Neuron (in vitro differentiated cells): ENCODE results near the gene ASIC5.

Experiments
- H2AFZ ChIP-seq: one replicate; pipeline ENCODE4 v1.6.1; 2013; ENCODE audit warnings: low read depth, mild to moderate bottlenecking, inconsistent platforms, low read length, moderate library complexity
- H3K27me3 ChIP-seq: one replicate; pipeline ENCODE4 v1.6.1; 2013; ENCODE audit warnings: low read length; ENCODE audit not compliant: insufficient read depth
- H3K36me3 ChIP-seq: one replicate; pipeline ENCODE4 v1.6.1; 2013; ENCODE audit warnings: low read length; ENCODE audit not compliant: insufficient read depth
- H3K4me1 ChIP-seq: one replicate; pipeline ENCODE4 v1.6.1; 2013; ENCODE audit warnings: low read length; ENCODE audit not compliant: insufficient read depth
- H3K4me3 ChIP-seq: 2 replicates; pipeline ENCODE4 v1.5.1; 2013; ENCODE audit warnings: mild to moderate bottlenecking, low read length, moderate library complexity
- H3K9me3 ChIP-seq: one replicate; pipeline ENCODE4 v1.6.1; 2013; ENCODE audit warnings: low read length

The ASIC5 gene

GRCh38 chr4:155854582-155855226, 11.4 kb downstream of the ASIC5 start:
- Histone ChIP-seq H3K4me3 (no peak overlapping the region), H3K36me3 (no peaks in the 10 kb centered on the region), H2AFZ (no peak overlapping the region), H3K9me3 (no peaks in the 10 kb centered on the region), H3K4me1 (no peaks in the 10 kb centered on the region), H3K27me3 (no peaks in the 10 kb centered on the region)

- no peaks in the 10 kb centered on the region for H3K4me1 ChIP-seq
- H3K36me3 ChIP-seq: no peaks in the 10 kb centered on the region
- no peaks in the 10 kb centered on the region for H3K9me3 ChIP-seq
- H2AFZ ChIP-seq: no peak overlapping the region
- no peaks in the 10 kb centered on the region for H3K27me3 ChIP-seq
- H3K4me3 ChIP-seq: no peak overlapping the region
Measured at GRCh38 chr4:155853189-155853588, 12.9 kb downstream of the ASIC5 start.

- H3K27me3 ChIP-seq: no peaks in the 10 kb centered on the region
- no peak overlapping the region for H3K4me3 ChIP-seq
- H3K36me3 ChIP-seq: no peaks in the 10 kb centered on the region
- H2AFZ ChIP-seq: no peak overlapping the region
- H3K4me1 ChIP-seq: no peaks in the 10 kb centered on the region
- H3K9me3 ChIP-seq: no peaks in the 10 kb centered on the region
Measured at GRCh38 chr4:155849042-155849441, 17.0 kb downstream of the ASIC5 start.

- no peaks in the 10 kb centered on the region for H3K4me1 ChIP-seq
- H3K4me3 ChIP-seq: no peak overlapping the region
- no peaks in the 10 kb centered on the region for H3K27me3 ChIP-seq
- H3K36me3 ChIP-seq: no peaks in the 10 kb centered on the region
- no peak overlapping the region for H2AFZ ChIP-seq
- H3K9me3 ChIP-seq: no peaks in the 10 kb centered on the region
Measured at GRCh38 chr4:155846929-155847328, 19.1 kb downstream of the ASIC5 start.

GRCh38 chr4:155842080-155842479, 24.0 kb downstream of the ASIC5 start:
- Histone ChIP-seq H3K27me3 (no peaks in the 10 kb centered on the region), H3K4me1 (no peaks in the 10 kb centered on the region), H3K4me3 (no peak overlapping the region), H2AFZ (no peak overlapping the region), H3K9me3 (no peaks in the 10 kb centered on the region), H3K36me3 (no peaks in the 10 kb centered on the region)

GRCh38 chr4:155837203-155837796, 28.8 kb downstream of the ASIC5 start:
- Histone ChIP-seq H3K9me3 (no peaks in the 10 kb centered on the region), H3K4me1 (no peaks in the 10 kb centered on the region), H3K4me3 (no peak overlapping the region), H3K27me3 (no peaks in the 10 kb centered on the region), H2AFZ (no peak overlapping the region), H3K36me3 (no peaks in the 10 kb centered on the region)

- Histone ChIP-seq H3K9me3 (no peaks in the 10 kb centered on the region), H2AFZ (no peak overlapping the region), H3K36me3 (no peaks in the 10 kb centered on the region), H3K27me3 (no peaks in the 10 kb centered on the region), H3K4me1 (no peaks in the 10 kb centered on the region), H3K4me3 (no peak overlapping the region)
Measured at GRCh38 chr4:155832664-155833063, 33.4 kb downstream of the ASIC5 start.

GRCh38 chr4:155828628-155829027, 37.4 kb downstream of the ASIC5 start:
- no peak overlapping the region for H3K4me3 ChIP-seq
- H3K4me1 ChIP-seq: no peaks in the 10 kb centered on the region
- H2AFZ ChIP-seq: no peak overlapping the region
- no peaks in the 10 kb centered on the region for H3K9me3 ChIP-seq
- H3K36me3 ChIP-seq: no peaks in the 10 kb centered on the region
- no peaks in the 10 kb centered on the region for H3K27me3 ChIP-seq

- Histone ChIP-seq H3K9me3 (no peaks in the 10 kb centered on the region), H3K36me3 (no peaks in the 10 kb centered on the region), H2AFZ (no peak overlapping the region), H3K27me3 (no peaks in the 10 kb centered on the region), H3K4me1 (no peaks in the 10 kb centered on the region), H3K4me3 (no peak overlapping the region)
Measured at GRCh38 chr4:155822572-155822971, 43.5 kb downstream of the ASIC5 start.

GRCh38 chr4:155820887-155821518, 45.1 kb downstream of the ASIC5 start:
- H3K4me1 ChIP-seq: no peaks in the 10 kb centered on the region
- no peak overlapping the region for H3K4me3 ChIP-seq
- no peaks in the 10 kb centered on the region for H3K36me3 ChIP-seq
- no peaks in the 10 kb centered on the region for H3K27me3 ChIP-seq
- H2AFZ ChIP-seq: no peak overlapping the region
- H3K9me3 ChIP-seq: no peaks in the 10 kb centered on the region

- no peaks in the 10 kb centered on the region for H3K4me1 ChIP-seq
- H3K36me3 ChIP-seq: no peaks in the 10 kb centered on the region
- H3K9me3 ChIP-seq: no peaks in the 10 kb centered on the region
- no peak overlapping the region for H3K4me3 ChIP-seq
- no peak overlapping the region for H2AFZ ChIP-seq
- no peaks in the 10 kb centered on the region for H3K27me3 ChIP-seq
Measured at GRCh38 chr4:155819066-155819465, 47.0 kb downstream of the ASIC5 start.

- no peak overlapping the region for H3K4me3 ChIP-seq
- H3K36me3 ChIP-seq: no peaks in the 10 kb centered on the region
- H3K9me3 ChIP-seq: no peaks in the 10 kb centered on the region
- no peak overlapping the region for H2AFZ ChIP-seq
- no peaks in the 10 kb centered on the region for H3K4me1 ChIP-seq
- H3K27me3 ChIP-seq: no peaks in the 10 kb centered on the region
Measured at GRCh38 chr4:155818639-155819038, 47.4 kb downstream of the ASIC5 start.

GRCh38 chr4:155811083-155811482, 55.0 kb downstream of the ASIC5 start:
- Histone ChIP-seq H3K27me3 (no peaks in the 10 kb centered on the region), H2AFZ (peak overlapping the region; percentile 78), H3K4me1 (peaks cover 4% of the 10 kb centered on the region), H3K9me3 (no peaks in the 10 kb centered on the region), H3K36me3 (no peaks in the 10 kb centered on the region), H3K4me3 (no peak overlapping the region)
